HG03342 (cell line): ENCODE results near the gene PSD4.

Experiments
- ATAC-seq: cut with Tn5 transposase; IDR thresholded peaks from one replicate; pipeline ENCODE4 v1.9.1; 2021; ENCODE audit warnings: mild to moderate bottlenecking, moderate library complexity; ENCODE audit not compliant: unreplicated experiment

The PSD4 gene

GRCh38 chr2:113173542-113174375 lies at the start of gene PSD4:
Gene PSD4 (plus strand): TSS chr2:113173971. CDS start chr2:113182457, 8,486 bp downstream.
- peak; percentile 79 for ATAC-seq

GRCh38 chr2:113124181-113124961 lies 49.4 kb upstream of the PSD4 start:
- peak; percentile 68 for ATAC-seq

GRCh38 chr2:113124984-113125855 lies 48.6 kb upstream of the PSD4 start:
- ATAC-seq = no peak

GRCh38 chr2:113126845-113127645 lies 46.7 kb upstream of the PSD4 start, which contains the start of gene IL1RN:
Gene IL1RN (plus strand): TSS chr2:113127598. CDS start chr2:113127625, 27 bp downstream.
- ATAC-seq = no peak

GRCh38 chr2:113127646-113128570 lies 45.9 kb upstream of the PSD4 start:
- ATAC-seq = no peak

- no peak for ATAC-seq
Observed at GRCh38 chr2:113129519-113130078, 44.2 kb upstream of the PSD4 start.

- ATAC-seq = no peak
Observed at GRCh38 chr2:113131352-113132185, 42.2 kb upstream of the PSD4 start.

- ATAC-seq = no peak
Observed at GRCh38 chr2:113132414-113133021, 41.3 kb upstream of the PSD4 start.

GRCh38 chr2:113133704-113134598 lies 39.8 kb upstream of the PSD4 start:
- no peak for ATAC-seq

GRCh38 chr2:113134717-113135116 lies 39.1 kb upstream of the PSD4 start:
- ATAC-seq = no peak

GRCh38 chr2:113135317-113135716 lies 38.5 kb upstream of the PSD4 start:
- no peak for ATAC-seq

- no peak for ATAC-seq
Observed at GRCh38 chr2:113136828-113137775, 36.7 kb upstream of the PSD4 start.

- no peak for ATAC-seq
Observed at GRCh38 chr2:113137827-113138226, 35.9 kb upstream of the PSD4 start.

- ATAC-seq = peak; percentile 70
Observed at GRCh38 chr2:113138428-113139322, 35.1 kb upstream of the PSD4 start.
